ENCODE results near the gene ZNF536.

ZNF536 gene

GRCh38 chr19:30351774-30352173 lies 20.4 kb upstream of the ZNF536 start:
- intact Hi-C loops (cut with micrococcal nuclease), result no loop called here
- Mint-ChIP-seq H3K4me3 (no peak overlapping the region), H3K4me1 (ENCODE audit: low read depth) (no peaks in the 10 kb centered on the region), H3K27ac (no peak overlapping the region), H3K9me3 (no peaks in the 10 kb centered on the region), H3K27me3 (no peaks in the 10 kb centered on the region), H3K36me3 (ENCODE audit: low read depth) (no peaks in the 10 kb centered on the region)

- Mint-ChIP-seq H3K4me3 (no peak overlapping the region), H3K27me3 (no peaks in the 10 kb centered on the region), H3K4me1 (ENCODE audit: low read depth) (no peaks in the 10 kb centered on the region), H3K27ac (no peak overlapping the region), H3K9me3 (no peaks in the 10 kb centered on the region), H3K36me3 (ENCODE audit: low read depth) (no peaks in the 10 kb centered on the region)
- intact Hi-C loops (cut with micrococcal nuclease), result no loop called here
Measured at GRCh38 chr19:30353394-30353945, 18.7 kb upstream of the ZNF536 start.

GRCh38 chr19:30355586-30355985 lies 16.6 kb upstream of the ZNF536 start:
- no peaks in the 10 kb centered on the region for H3K4me1 Mint-ChIP-seq (ENCODE audit: low read depth)
- no peaks in the 10 kb centered on the region for H3K36me3 Mint-ChIP-seq (ENCODE audit: low read depth)
- no peaks in the 10 kb centered on the region for H3K9me3 Mint-ChIP-seq
- H3K4me3 Mint-ChIP-seq, result no peak overlapping the region
- intact Hi-C loops (cut with micrococcal nuclease), result no loop called here
- H3K27me3 Mint-ChIP-seq, result peaks cover 19% of the 10 kb centered on the region
- no peak overlapping the region for H3K27ac Mint-ChIP-seq

- Mint-ChIP-seq H3K4me1 (ENCODE audit: low read depth) (no peaks in the 10 kb centered on the region), H3K27ac (no peak overlapping the region), H3K9me3 (no peaks in the 10 kb centered on the region), H3K36me3 (ENCODE audit: low read depth) (no peaks in the 10 kb centered on the region), H3K27me3 (peaks cover 28% of the 10 kb centered on the region), H3K4me3 (no peak overlapping the region)
- intact Hi-C loops (cut with micrococcal nuclease), result no loop called here
Measured at GRCh38 chr19:30356951-30357579, 15.1 kb upstream of the ZNF536 start.

GRCh38 chr19:30357580-30357954 lies 14.6 kb upstream of the ZNF536 start:
- peaks cover 28% of the 10 kb centered on the region for H3K27me3 Mint-ChIP-seq
- no peaks in the 10 kb centered on the region for H3K4me1 Mint-ChIP-seq (ENCODE audit: low read depth)
- no peaks in the 10 kb centered on the region for H3K36me3 Mint-ChIP-seq (ENCODE audit: low read depth)
- no peak overlapping the region for H3K4me3 Mint-ChIP-seq
- no peak overlapping the region for H3K27ac Mint-ChIP-seq
- intact Hi-C loops (cut with micrococcal nuclease), result no loop called here
- H3K9me3 Mint-ChIP-seq, result no peaks in the 10 kb centered on the region

GRCh38 chr19:30358319-30358718 lies 13.9 kb upstream of the ZNF536 start:
- H3K9me3 Mint-ChIP-seq, result no peaks in the 10 kb centered on the region
- H3K4me3 Mint-ChIP-seq, result no peak overlapping the region
- H3K4me1 Mint-ChIP-seq (ENCODE audit: low read depth), result no peaks in the 10 kb centered on the region
- intact Hi-C loops (cut with micrococcal nuclease), result no loop called here
- peaks cover 28% of the 10 kb centered on the region for H3K27me3 Mint-ChIP-seq
- H3K27ac Mint-ChIP-seq, result no peak overlapping the region
- H3K36me3 Mint-ChIP-seq (ENCODE audit: low read depth), result no peaks in the 10 kb centered on the region

- Mint-ChIP-seq H3K27me3 (peaks cover 28% of the 10 kb centered on the region), H3K9me3 (no peaks in the 10 kb centered on the region), H3K4me3 (no peak overlapping the region), H3K4me1 (ENCODE audit: low read depth) (no peaks in the 10 kb centered on the region), H3K36me3 (ENCODE audit: low read depth) (no peaks in the 10 kb centered on the region), H3K27ac (no peak overlapping the region)
- intact Hi-C loops (cut with micrococcal nuclease), result no loop called here
Measured at GRCh38 chr19:30358821-30359580, 13.2 kb upstream of the ZNF536 start.

- intact Hi-C loops (cut with micrococcal nuclease), result no loop called here
- Mint-ChIP-seq H3K27ac (no peak overlapping the region), H3K36me3 (ENCODE audit: low read depth) (no peaks in the 10 kb centered on the region), H3K9me3 (no peaks in the 10 kb centered on the region), H3K4me1 (ENCODE audit: low read depth) (no peaks in the 10 kb centered on the region), H3K27me3 (peaks cover 28% of the 10 kb centered on the region), H3K4me3 (no peak overlapping the region)
Measured at GRCh38 chr19:30359936-30360335, 12.2 kb upstream of the ZNF536 start.

GRCh38 chr19:30360376-30361106 lies 11.6 kb upstream of the ZNF536 start:
- H3K36me3 Mint-ChIP-seq (ENCODE audit: low read depth), result no peaks in the 10 kb centered on the region
- intact Hi-C loops (cut with micrococcal nuclease), result no loop called here
- no peak overlapping the region for H3K27ac Mint-ChIP-seq
- peaks cover 28% of the 10 kb centered on the region for H3K27me3 Mint-ChIP-seq
- H3K9me3 Mint-ChIP-seq, result no peaks in the 10 kb centered on the region
- H3K4me3 Mint-ChIP-seq, result no peak overlapping the region
- no peaks in the 10 kb centered on the region for H3K4me1 Mint-ChIP-seq (ENCODE audit: low read depth)

GRCh38 chr19:30361107-30361447 lies 11.1 kb upstream of the ZNF536 start:
- Mint-ChIP-seq H3K27me3 (peaks cover 28% of the 10 kb centered on the region), H3K9me3 (no peaks in the 10 kb centered on the region), H3K4me1 (ENCODE audit: low read depth) (no peaks in the 10 kb centered on the region), H3K4me3 (no peak overlapping the region), H3K36me3 (ENCODE audit: low read depth) (no peaks in the 10 kb centered on the region), H3K27ac (no peak overlapping the region)
- intact Hi-C loops (cut with micrococcal nuclease), result no loop called here

GRCh38 chr19:30361721-30362120 lies 10.5 kb upstream of the ZNF536 start:
- Mint-ChIP-seq H3K9me3 (no peaks in the 10 kb centered on the region), H3K27ac (no peak overlapping the region), H3K36me3 (ENCODE audit: low read depth) (no peaks in the 10 kb centered on the region), H3K4me3 (no peak overlapping the region), H3K27me3 (peaks cover 28% of the 10 kb centered on the region), H3K4me1 (ENCODE audit: low read depth) (no peaks in the 10 kb centered on the region)
- intact Hi-C loops (cut with micrococcal nuclease), result no loop called here

GRCh38 chr19:30362156-30362754 lies 9.9 kb upstream of the ZNF536 start:
- H3K27me3 Mint-ChIP-seq, result peaks cover 28% of the 10 kb centered on the region
- no peaks in the 10 kb centered on the region for H3K36me3 Mint-ChIP-seq (ENCODE audit: low read depth)
- H3K4me1 Mint-ChIP-seq (ENCODE audit: low read depth), result no peaks in the 10 kb centered on the region
- intact Hi-C loops (cut with micrococcal nuclease), result no loop called here
- H3K4me3 Mint-ChIP-seq, result no peak overlapping the region
- H3K9me3 Mint-ChIP-seq, result no peaks in the 10 kb centered on the region
- no peak overlapping the region for H3K27ac Mint-ChIP-seq

GRCh38 chr19:30363073-30363472 lies 9.1 kb upstream of the ZNF536 start:
- intact Hi-C loops (cut with micrococcal nuclease), result no loop called here
- Mint-ChIP-seq H3K9me3 (no peaks in the 10 kb centered on the region), H3K27ac (no peak overlapping the region), H3K27me3 (peaks cover 28% of the 10 kb centered on the region), H3K36me3 (ENCODE audit: low read depth) (no peaks in the 10 kb centered on the region), H3K4me1 (ENCODE audit: low read depth) (no peaks in the 10 kb centered on the region), H3K4me3 (no peak overlapping the region)

Measured in dendritic cell treated with granulocyte-macrophage colony-stimulating factor and Interleukin-4, amounts not matched to agents 40 ng/mL and 50 ng/mL, for 4 days (primary cell).